PC-9 (cell line): ENCODE results near the gene ITSN2.

ENCODE experiments used
- EZH2 ChIP-seq: fragments of 200-600 bp; sonication (generic); IDR thresholded peaks from 2 replicates; pipeline ENCODE4 v1.8.0; 2017; ENCODE audit warnings: antibody characterized with exemption, low read depth
- TF ChIP-seq, protein P1 (sequence below): fragments of 200-600 bp; sonication (generic); conservative IDR thresholded peaks from 2 replicates; pipeline ENCODE4 v1.6.1; 2017; ENCODE audit warnings: mixed run types, antibody characterized with exemption, mild to moderate bottlenecking, moderate library complexity

DNA sequence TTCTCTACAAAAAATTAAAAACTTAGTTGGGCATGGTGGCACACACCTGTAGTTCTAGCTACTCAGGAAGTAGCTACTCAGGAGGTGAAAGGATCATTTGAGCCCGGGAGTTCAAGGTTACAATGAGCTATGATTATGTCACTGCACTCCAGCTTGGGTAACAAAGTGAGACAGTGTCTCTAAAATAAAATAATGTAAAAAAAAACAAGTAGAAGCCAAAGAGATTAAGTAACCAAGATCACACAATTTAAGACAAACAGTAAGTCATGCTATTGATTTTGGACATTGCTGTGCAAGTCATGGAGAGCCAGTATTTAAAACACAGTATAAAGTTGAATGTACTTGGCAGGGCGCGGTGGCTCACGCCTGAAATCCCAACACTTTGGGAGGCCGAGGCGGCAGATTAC, 20.5 kb downstream of the ITSN2 start:
- TF ChIP-seq, protein P1, sequence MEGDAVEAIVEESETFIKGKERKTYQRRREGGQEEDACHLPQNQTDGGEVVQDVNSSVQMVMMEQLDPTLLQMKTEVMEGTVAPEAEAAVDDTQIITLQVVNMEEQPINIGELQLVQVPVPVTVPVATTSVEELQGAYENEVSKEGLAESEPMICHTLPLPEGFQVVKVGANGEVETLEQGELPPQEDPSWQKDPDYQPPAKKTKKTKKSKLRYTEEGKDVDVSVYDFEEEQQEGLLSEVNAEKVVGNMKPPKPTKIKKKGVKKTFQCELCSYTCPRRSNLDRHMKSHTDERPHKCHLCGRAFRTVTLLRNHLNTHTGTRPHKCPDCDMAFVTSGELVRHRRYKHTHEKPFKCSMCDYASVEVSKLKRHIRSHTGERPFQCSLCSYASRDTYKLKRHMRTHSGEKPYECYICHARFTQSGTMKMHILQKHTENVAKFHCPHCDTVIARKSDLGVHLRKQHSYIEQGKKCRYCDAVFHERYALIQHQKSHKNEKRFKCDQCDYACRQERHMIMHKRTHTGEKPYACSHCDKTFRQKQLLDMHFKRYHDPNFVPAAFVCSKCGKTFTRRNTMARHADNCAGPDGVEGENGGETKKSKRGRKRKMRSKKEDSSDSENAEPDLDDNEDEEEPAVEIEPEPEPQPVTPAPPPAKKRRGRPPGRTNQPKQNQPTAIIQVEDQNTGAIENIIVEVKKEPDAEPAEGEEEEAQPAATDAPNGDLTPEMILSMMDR: no peak
- TF ChIP-seq EZH2: no peak
